ENCODE results near the gene FOXN1. TPM values are rescaled to one million over a fixed set of nuclear protein-coding genes. Genes with fewer than 3 reads are reported as not detected.

FOXN1 gene
- total and polyA plus RNA-seq, 2 of the 13 experiments (the other 11 are each of a cell fraction or from before 2014, with no cell fraction given): 0.01 TPM; not detected in 1

- peaks cover 26% of the 10 kb centered on the region for H3K4me1 ChIP-seq (ENCODE audit: insufficient read depth, low read length)
- CTCF ChIA-PET (ENCODE audit: low intra/inter-chr PET ratio, low total read pairs): no interaction called here
- BruUV-seq (replicated peaks): no TSS peak
These were observed 73.4 kb downstream of the FOXN1 start for GRCh38 chr17:28579526-28579925.

DNA sequence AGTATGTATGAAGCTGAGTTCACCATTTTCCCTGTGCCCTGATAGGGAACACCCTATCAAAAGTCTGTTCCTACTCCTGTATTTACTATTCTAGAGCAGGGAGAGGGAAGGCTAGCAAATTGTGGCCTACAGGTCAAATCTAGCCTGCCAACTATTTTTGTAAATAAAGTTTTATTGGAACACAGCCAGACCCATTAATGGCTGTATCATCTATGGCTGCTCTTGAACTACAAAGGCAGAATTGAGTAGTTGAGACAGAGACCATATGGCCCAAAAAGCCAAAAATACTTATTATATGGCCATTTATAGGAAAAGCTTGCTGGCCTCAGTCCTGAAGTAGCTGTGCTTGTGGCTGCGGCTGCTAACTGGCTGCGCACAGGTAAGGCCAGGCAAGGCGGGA is 74.8 kb downstream of the FOXN1 start:
- H3K9ac ChIP-seq (ENCODE audit: insufficient read depth, low read depth, low read length): no peak overlapping the region
- in situ Hi-C loops (cut with HindIII; ENCODE audit: extremely low pct_ligation_motif_present, low pct_unique_long_range_greater_than_20kb): no loop called here
- peaks cover 12% of the 10 kb centered on the region for H3K4me1 ChIP-seq (ENCODE audit: insufficient read depth, low read length)
- DNase-seq (ENCODE audit: low spot score) (no peak), ATAC-seq (no peak), FAIRE-seq (no peak)
- no peak overlapping the region for H2AFZ ChIP-seq (ENCODE audit: low read length)
- intact Hi-C loops (cut with micrococcal nuclease; ENCODE audit: unreplicated experiment): no loop called here
- no peak overlapping the region for H3K4me3 ChIP-seq (replicated peaks in 1 of 3; ENCODE audit: insufficient read depth in 1 of 3, low read depth in 2 of 3, low read length in 3 of 3)
- CTCF ChIA-PET (ENCODE audit: low intra/inter-chr PET ratio, low total read pairs): no interaction called here
- TF ChIP-seq, protein P1, sequence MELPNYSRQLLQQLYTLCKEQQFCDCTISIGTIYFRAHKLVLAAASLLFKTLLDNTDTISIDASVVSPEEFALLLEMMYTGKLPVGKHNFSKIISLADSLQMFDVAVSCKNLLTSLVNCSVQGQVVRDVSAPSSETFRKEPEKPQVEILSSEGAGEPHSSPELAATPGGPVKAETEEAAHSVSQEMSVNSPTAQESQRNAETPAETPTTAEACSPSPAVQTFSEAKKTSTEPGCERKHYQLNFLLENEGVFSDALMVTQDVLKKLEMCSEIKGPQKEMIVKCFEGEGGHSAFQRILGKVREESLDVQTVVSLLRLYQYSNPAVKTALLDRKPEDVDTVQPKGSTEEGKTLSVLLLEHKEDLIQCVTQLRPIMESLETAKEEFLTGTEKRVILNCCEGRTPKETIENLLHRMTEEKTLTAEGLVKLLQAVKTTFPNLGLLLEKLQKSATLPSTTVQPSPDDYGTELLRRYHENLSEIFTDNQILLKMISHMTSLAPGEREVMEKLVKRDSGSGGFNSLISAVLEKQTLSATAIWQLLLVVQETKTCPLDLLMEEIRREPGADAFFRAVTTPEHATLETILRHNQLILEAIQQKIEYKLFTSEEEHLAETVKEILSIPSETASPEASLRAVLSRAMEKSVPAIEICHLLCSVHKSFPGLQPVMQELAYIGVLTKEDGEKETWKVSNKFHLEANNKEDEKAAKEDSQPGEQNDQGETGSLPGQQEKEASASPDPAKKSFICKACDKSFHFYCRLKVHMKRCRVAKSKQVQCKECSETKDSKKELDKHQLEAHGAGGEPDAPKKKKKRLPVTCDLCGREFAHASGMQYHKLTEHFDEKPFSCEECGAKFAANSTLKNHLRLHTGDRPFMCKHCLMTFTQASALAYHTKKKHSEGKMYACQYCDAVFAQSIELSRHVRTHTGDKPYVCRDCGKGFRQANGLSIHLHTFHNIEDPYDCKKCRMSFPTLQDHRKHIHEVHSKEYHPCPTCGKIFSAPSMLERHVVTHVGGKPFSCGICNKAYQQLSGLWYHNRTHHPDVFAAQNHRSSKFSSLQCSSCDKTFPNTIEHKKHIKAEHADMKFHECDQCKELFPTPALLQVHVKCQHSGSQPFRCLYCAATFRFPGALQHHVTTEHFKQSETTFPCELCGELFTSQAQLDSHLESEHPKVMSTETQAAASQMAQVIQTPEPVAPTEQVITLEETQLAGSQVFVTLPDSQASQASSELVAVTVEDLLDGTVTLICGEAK (IDR thresholded peaks at IDR 0.05): no peak
- TF ChIP-seq, protein P1 (CRISPR knock-in tag; IDR thresholded peaks at IDR 0.05): 0 out of 2 replicates have a peak, but pooled peaks have one; percentile 39
- no peak for TF ChIP-seq DNMT3B (CRISPR knock-in tag; conservative IDR thresholded peaks at IDR 0.05)
- peaks cover 45 to 80% of the 10 kb centered on the region in 2 experiments for H3K36me3 ChIP-seq (replicated peaks in 1 of 2; ENCODE audit: control insufficient read depth in 1 of 2, insufficient read depth in 2 of 2, low read length in 2 of 2)
- 93% methylated on average over 3 of the region's 3 CpGs for WGBS (ENCODE audit: low lambda C conversion rate)
- H3K9me3 ChIP-seq (ENCODE audit: low read length): no peaks in the 10 kb centered on the region
- POLR2A ChIA-PET: no interaction called here
- H3K79me2 ChIP-seq (ENCODE audit: insufficient read depth, low read length): no peaks in the 10 kb centered on the region
- H3K4me2 ChIP-seq (ENCODE audit: low read depth, low read length): no peak overlapping the region
- BruUV-seq (replicated peaks): no TSS peak
- H3K27me3 ChIP-seq (ENCODE audit: control insufficient read depth in 1 of 2, insufficient read depth in 2 of 2, low read length in 2 of 2): no peaks in the 10 kb centered on the region
- no peaks in the 10 kb centered on the region for H4K20me1 ChIP-seq (ENCODE audit: insufficient read depth, low read length)
- no peak overlapping the region for H3K27ac ChIP-seq (ENCODE audit: extremely low read length, insufficient read depth, low read length)

More at GRCh38 chr17:28579526-28579925, 73.4 kb downstream of the FOXN1 start:
- ATAC-seq (no peak), FAIRE-seq (no peak), DNase-seq (ENCODE audit: low spot score) (no peak)
- TF ChIP-seq CBX5 (CRISPR knock-in tag; IDR thresholded peaks at IDR 0.05; ENCODE audit: borderline replicate concordance): no peak
- no peak for TF ChIP-seq NR2F6 (IDR thresholded peaks at IDR 0.05)
- TF ChIP-seq NR2F6 (CRISPR knock-in tag; IDR thresholded peaks at IDR 0.05): no peak
- WGBS (ENCODE audit: low lambda C conversion rate): 92% methylated on average over 4 of the region's 4 CpGs
- Histone ChIP-seq H3K4me3 (replicated peaks in 1 of 3; ENCODE audit: insufficient read depth in 1 of 3, low read depth in 2 of 3, low read length in 3 of 3) (no peak overlapping the region), H3K27ac (ENCODE audit: extremely low read length, insufficient read depth, low read length) (no peak overlapping the region), H3K4me2 (ENCODE audit: low read depth, low read length) (no peak overlapping the region), H3K27me3 (ENCODE audit: control insufficient read depth in 1 of 2, insufficient read depth in 2 of 2, low read length in 2 of 2) (no peaks in the 10 kb centered on the region), H2AFZ (ENCODE audit: low read length) (no peak overlapping the region), H3K36me3 (replicated peaks in 1 of 2; ENCODE audit: control insufficient read depth in 1 of 2, insufficient read depth in 2 of 2, low read length in 2 of 2) (peaks cover 32 to 66% of the 10 kb centered on the region in 2 experiments), H3K9ac (ENCODE audit: insufficient read depth, low read depth, low read length) (no peak overlapping the region), H3K9me3 (ENCODE audit: low read length) (no peaks in the 10 kb centered on the region), H3K79me2 (ENCODE audit: insufficient read depth, low read length) (peaks cover 4% of the 10 kb centered on the region), H4K20me1 (ENCODE audit: insufficient read depth, low read length) (no peaks in the 10 kb centered on the region)
- POLR2A ChIA-PET: no interaction called here
- intact Hi-C loops (cut with micrococcal nuclease; ENCODE audit: unreplicated experiment): no loop called here
- in situ Hi-C loops (cut with HindIII; ENCODE audit: extremely low pct_ligation_motif_present, low pct_unique_long_range_greater_than_20kb): no loop called here

Measured in HepG2 (cell line).